A549 (cell line): ENCODE results near the gene ITPKC. TPM values are rescaled to one million over a fixed set of nuclear protein-coding genes. Genes with fewer than 3 reads are reported as not detected.

Source experiments
- ATAC-seq, 2 experiments: fragments of 200-7000 bp in 1 of 2; fragments of >200 bp in 1 of 2; cut with Nextera tagmentation in 1 of 2; cut with Tn5 transposase in 1 of 2; 3 replicates each; pipeline versions ENCODE4 v1.8.0 to v1.9.1; 2018 to 2020; ENCODE audit warnings: mild to moderate bottlenecking in 1 of 2, moderate library complexity in 1 of 2
- CTCF ChIA-PET: fragments of 300-600 bp; sonication (Branson Sonifier 250); formaldehyde crosslinking; extraction: SDS; loops from one replicate; lab custom pipeline; 2021; ENCODE audit warnings: antibody characterized with exemption, inconsistent platforms; lab: Yijun Ruan, JAX
- POLR2A ChIA-PET: fragments of 350-600 bp; formaldehyde crosslinking; extraction: SDS; loops from one replicate; lab custom pipeline; 2021; ENCODE audit warnings: antibody characterized with exemption, inconsistent platforms; lab: Yijun Ruan, JAX
- DNase-seq, 2 experiments: peaks; one replicate each; pipeline versions ENCODE4 v3.0.0 to v3.0.0-alpha.2; 2011 to 2016; ENCODE audit warnings: low read depth in 1 of 2, low spot score in 1 of 2
- FAIRE-seq: peaks from 2 replicates; lab custom pipeline; 2011; peaks lifted over from hg19 to GRCh38; lab: Jason Lieb, UNC
- H3K27ac ChIP-seq, 2 experiments: fragments of >200 bp; sonication (Bioruptor Twin); formaldehyde crosslinking; 3 replicates each; pipeline ENCODE4 v1.5.1; 2016 to 2017
- H3K4me1 ChIP-seq: fragments of >200 bp; sonication (Bioruptor Twin); formaldehyde crosslinking; 3 replicates; pipeline ENCODE4 v1.6.1; 2016
- H3K4me2 ChIP-seq: fragments of >200 bp; sonication (Bioruptor Twin); formaldehyde crosslinking; 3 replicates; pipeline ENCODE4 v1.6.1; 2016
- H3K4me3 ChIP-seq: fragments of >200 bp; sonication (Bioruptor Twin); formaldehyde crosslinking; 3 replicates; pipeline ENCODE4 v1.5.1; 2016
- H3K9me3 ChIP-seq: fragments of >200 bp; sonication (Bioruptor Twin); formaldehyde crosslinking; 3 replicates; pipeline ENCODE4 v1.6.1; 2016
- ATOH8 ChIP-seq: fragments of 250-450 bp; sonication (Bioruptor Pico); IDR thresholded peaks from 2 replicates; pipeline ENCODE4 v1.5.0; 2020; ENCODE audit warnings: low read depth, mild to moderate bottlenecking, moderate library complexity
- CBX8 ChIP-seq: fragments of 200-600 bp; sonication (generic); IDR thresholded peaks from 2 replicates; pipeline ENCODE4 v1.6.1; 2016
- CTCF ChIP-seq: fragments of >200 bp; sonication (Bioruptor Twin); formaldehyde crosslinking; IDR thresholded peaks from 3 replicates; pipeline ENCODE4 v1.5.1; 2016
- E2F6 ChIP-seq: IDR thresholded peaks from 2 replicates; pipeline ENCODE4 v1.6.1; 2012; ENCODE audit warnings: low read depth, borderline replicate concordance
- EHF ChIP-seq: fragments of 250-450 bp; sonication (Bioruptor Pico); IDR thresholded peaks from 2 replicates; pipeline ENCODE4 v1.5.0; 2020; ENCODE audit warnings: mild to moderate bottlenecking
- EHMT2 ChIP-seq: fragments of 200-600 bp; sonication (generic); IDR thresholded peaks from 2 replicates; pipeline ENCODE4 v1.6.1; 2016; ENCODE audit warnings: antibody characterized with exemption, low read depth, mild to moderate bottlenecking, moderate library complexity
- FOSB ChIP-seq: fragments of 250-450 bp; sonication (Bioruptor Pico); IDR thresholded peaks from 2 replicates; pipeline ENCODE4 v1.5.0; 2020; ENCODE audit warnings: mild to moderate bottlenecking, moderate library complexity
- HOXA7 ChIP-seq: fragments of 250-450 bp; sonication (Bioruptor Pico); IDR thresholded peaks from 2 replicates; pipeline ENCODE4 v1.5.0; 2020; ENCODE audit warnings: mild to moderate bottlenecking, moderate library complexity
- HOXB5 ChIP-seq: fragments of 250-450 bp; sonication (Bioruptor Pico); IDR thresholded peaks from 2 replicates; pipeline ENCODE4 v1.5.0; 2020; ENCODE audit warnings: mild to moderate bottlenecking, moderate library complexity
- JUN ChIP-seq, 2 experiments: fragments of >200 bp; sonication (Bioruptor Twin); formaldehyde crosslinking; IDR thresholded peaks; 2 replicates in 1 of 2; 3 replicates in 1 of 2; pipeline ENCODE4 v1.6.1; 2016 to 2017
- JUNB ChIP-seq: fragments of >200 bp; sonication (Bioruptor Twin); formaldehyde crosslinking; IDR thresholded peaks from 2 replicates; pipeline ENCODE4 v1.6.1; 2016
- MAFK ChIP-seq: fragments of 450-650 bp; IDR thresholded peaks from 2 replicates; pipeline ENCODE4 v1.6.1; 2014; ENCODE audit not compliant: partially characterized antibody
- MAX ChIP-seq: IDR thresholded peaks from 2 replicates; pipeline ENCODE4 v1.6.1; 2012
- MYC ChIP-seq: IDR thresholded peaks from 2 replicates; pipeline ENCODE4 v1.6.1; 2012; ENCODE audit warnings: mild to moderate bottlenecking, inconsistent platforms, low read length, improper control_type of control experiment, borderline replicate concordance
- NPAS2 ChIP-seq: fragments of 250-450 bp; sonication (Bioruptor Pico); IDR thresholded peaks from 2 replicates; pipeline ENCODE4 v1.8.0; 2022; ENCODE audit warnings: mild to moderate bottlenecking, moderate library complexity, borderline replicate concordance
- NR3C1 ChIP-seq: fragments of >200 bp; sonication (Bioruptor Twin); formaldehyde crosslinking; IDR thresholded peaks from 3 replicates; pipeline ENCODE4 v1.6.1; 2017
- PHF8 ChIP-seq: fragments of 200-600 bp; sonication (generic); IDR thresholded peaks from 2 replicates; pipeline ENCODE4 v1.6.1; 2016; ENCODE audit warnings: low read depth, mild to moderate bottlenecking, antibody characterized with exemption, moderate library complexity, borderline replicate concordance
- POLR2A ChIP-seq: IDR thresholded peaks from 2 replicates; pipeline ENCODE4 v1.6.1; 2012; ENCODE audit warnings: mild to moderate bottlenecking, low read length
- RCOR1 ChIP-seq: fragments of 150-350 bp; IDR thresholded peaks from 2 replicates; pipeline ENCODE4 v1.6.1; 2014; ENCODE audit warnings: antibody characterized with exemption, low read length, low read depth
- REST ChIP-seq: fragments of 200-600 bp; sonication (generic); IDR thresholded peaks from 2 replicates; pipeline ENCODE4 v1.6.1; 2016; ENCODE audit warnings: antibody characterized with exemption, mild to moderate bottlenecking, moderate library complexity
- RFX5 ChIP-seq: fragments of 450-650 bp; IDR thresholded peaks from 2 replicates; pipeline ENCODE4 v1.7.1; 2014; ENCODE audit warnings: antibody characterized with exemption, mild to moderate bottlenecking, moderate library complexity
- SREBF2 ChIP-seq: fragments of 450-650 bp; IDR thresholded peaks from 2 replicates; pipeline ENCODE4 v1.6.1; 2014; ENCODE audit warnings: mild to moderate bottlenecking, moderate library complexity
- USF2 ChIP-seq: fragments of 450-650 bp; IDR thresholded peaks from 2 replicates; pipeline ENCODE4 v1.6.1; 2014; ENCODE audit warnings: antibody characterized with exemption
- ZFP36 ChIP-seq: fragments of 450-650 bp; IDR thresholded peaks from 2 replicates; pipeline ENCODE4 v1.6.1; 2014; ENCODE audit warnings: borderline replicate concordance; ENCODE audit not compliant: partially characterized antibody
- ZNF302 ChIP-seq: fragments of 250-450 bp; sonication (Bioruptor Pico); IDR thresholded peaks from 2 replicates; pipeline ENCODE4 v1.9.0; 2021; ENCODE audit warnings: inconsistent platforms, mild to moderate bottlenecking, moderate library complexity
- WGBS: methylation state at CpG from one replicate; pipeline ENCODE4 v1.1.6; 2017; ENCODE audit errors: missing lambda C conversion rate; 5-methylcytosine and 5-hydroxymethylcytosine counted together
- polyA plus RNA-seq, 4 experiments: library from polyadenylated mRNA; depleted of rRNA in 3 of 4; stranded (reverse); fragments of >200 nt; fragmentation: RNase III in 1 of 4; extraction: RNeasy Plus Mini Kit Qiagen cat#74134 plus additional on column Dnase treatment in 1 of 4; gene quantifications; 2 replicates in 3 of 4; 3 replicates in 1 of 4; pipeline ENCODE4 v1.2.3, GENCODE V29; 2011 to 2017

Gene ITPKC
- polyA plus RNA-seq, 2 of the 4 experiments (the other 2 are of a cell fraction), result 6.5 to 7.9 TPM

GRCh38 chr19:40690693-40691420 is 26.1 kb upstream of the ITPKC start (continued):
- TF ChIP-seq REST (no peak; the same call in 1 of the 2 replicates), ZFP36 (no peak), RCOR1 (no peak), RFX5 (peak; percentile 67; the same call in 1 of the 2 replicates)
- TF ChIP-seq, all 56 proteins: peak for 28

- H3K4me2 ChIP-seq, result peak overlapping the region; percentile 99
- DNase-seq (peak; percentile 49 to 53), FAIRE-seq (no peak)
- H3K4me3 ChIP-seq, result peak overlapping the region; percentile 73
- TF ChIP-seq USF2 (0 out of 2 replicates have a peak, but pooled peaks have one; percentile 1), EHF (CRISPR knock-in tag) (no peak; the same call in 1 of the 2 replicates), HOXB5 (CRISPR knock-in tag) (0 out of 2 replicates have a peak, but pooled peaks have one; percentile 13), NPAS2 (CRISPR knock-in tag) (no peak), ATOH8 (CRISPR knock-in tag) (0 out of 2 replicates have a peak, but pooled peaks have one; percentile 2), ZNF302 (no peak), FOSB (CRISPR knock-in tag) (peak; percentile 53; the same call in 1 of the 2 replicates)
- TF ChIP-seq, all 56 proteins: peak for 4
- Histone ChIP-seq H3K4me1 (peaks cover 42% of the 10 kb centered on the region), H3K9me3 (no peaks in the 10 kb centered on the region), H3K27ac (peak overlapping the region; percentile 93 to 99)
- ChIA-PET POLR2A (interaction anchor here (0.7 to 2.3 kb wide), 11 partner anchors 10 to 107 kb away, joined by 3 to 37 read pairs (median 7); partner anchors contain the start of genes ACTMAP, COQ8B, EGLN2 and ITPKC), CTCF (interaction anchor here (0.7 to 5.3 kb wide), 12 partner anchors 9 to 107 kb away, joined by 3 to 66 read pairs (median 4); partner anchors contain the start of gene EGLN2)
- peak in 1 of 2 experiments; percentile 5; a peak in 3 of 6 replicates for ATAC-seq
- 86% methylated on average over 23 of the region's 24 CpGs for WGBS
Measured at GRCh38 chr19:40691421-40692211, 25.3 kb upstream of the ITPKC start.

- Histone ChIP-seq H3K27ac (peak overlapping the region in 1 of 2 experiments; percentile 93; a peak in 4 of 6 replicates), H3K4me3 (no peak overlapping the region), H3K4me1 (peaks cover 42% of the 10 kb centered on the region), H3K4me2 (no peak overlapping the region), H3K9me3 (no peaks in the 10 kb centered on the region)
- CTCF ChIA-PET, result interaction anchor here (0.7 to 5.3 kb wide), 8 partner anchors 10 to 106 kb away, joined by 3 to 66 read pairs (median 4); partner anchors contain the start of gene EGLN2
- no peak for FAIRE-seq
- 90% methylated on average over 14 of the region's 14 CpGs for WGBS
- POLR2A ChIA-PET, result interaction anchor here (0.9 to 2.3 kb wide), 3 partner anchors 17 to 59 kb away, joined by 5 to 37 read pairs (median 7); partner anchors contain the start of genes COQ8B, ITPKC and SNRPA
- no peak for DNase-seq
- peak in 1 of 2 experiments; percentile 14; a peak in 3 of 6 replicates for ATAC-seq
- TF ChIP-seq CTCF, result no peak
- no peak for TF ChIP-seq MAFK
- no peak for TF ChIP-seq MAX
- TF ChIP-seq SREBF2, result no peak
- no peak for TF ChIP-seq JUNB
- TF ChIP-seq E2F6, result no peak
- no peak for TF ChIP-seq ZNF302
- TF ChIP-seq POLR2A, result no peak
- no peak for TF ChIP-seq CBX8
- TF ChIP-seq EHMT2, result no peak
- TF ChIP-seq HOXA7 (CRISPR knock-in tag), result no peak
- TF ChIP-seq NR3C1, result no peak
- TF ChIP-seq JUN (IDR thresholded peaks at IDR 0.05), result no peak
- no peak for TF ChIP-seq RFX5
- no peak for TF ChIP-seq MYC
- no peak for TF ChIP-seq PHF8
Measured at GRCh38 chr19:40692212-40692551, 24.7 kb upstream of the ITPKC start.
